SKM-1 treated with dmso at 0.1 percent for 144 hours (cell line): ENCODE measurements around the gene SP100.
"Not testable (repeated sequence)": the region's sequence is repeated elsewhere in the genome, so short reads cannot be mapped to it uniquely, and the experiment has no call there.

ENCODE experiments used
- DNase-seq: peaks from one replicate; lab custom pipeline; 2025; ENCODE audit not compliant: unreplicated experiment; lab: John Stamatoyannopoulos, UW

The SP100 gene

GRCh38 chr2:230418341-230419016 is 2.5 kb downstream of the SP100 start:
- DNase-seq, result no peak

- DNase-seq, result no peak
Measured at GRCh38 chr2:230419181-230419580, 3.2 kb downstream of the SP100 start.

GRCh38 chr2:230422149-230422548 is 6.1 kb downstream of the SP100 start:
- DNase-seq, result no peak

DNA sequence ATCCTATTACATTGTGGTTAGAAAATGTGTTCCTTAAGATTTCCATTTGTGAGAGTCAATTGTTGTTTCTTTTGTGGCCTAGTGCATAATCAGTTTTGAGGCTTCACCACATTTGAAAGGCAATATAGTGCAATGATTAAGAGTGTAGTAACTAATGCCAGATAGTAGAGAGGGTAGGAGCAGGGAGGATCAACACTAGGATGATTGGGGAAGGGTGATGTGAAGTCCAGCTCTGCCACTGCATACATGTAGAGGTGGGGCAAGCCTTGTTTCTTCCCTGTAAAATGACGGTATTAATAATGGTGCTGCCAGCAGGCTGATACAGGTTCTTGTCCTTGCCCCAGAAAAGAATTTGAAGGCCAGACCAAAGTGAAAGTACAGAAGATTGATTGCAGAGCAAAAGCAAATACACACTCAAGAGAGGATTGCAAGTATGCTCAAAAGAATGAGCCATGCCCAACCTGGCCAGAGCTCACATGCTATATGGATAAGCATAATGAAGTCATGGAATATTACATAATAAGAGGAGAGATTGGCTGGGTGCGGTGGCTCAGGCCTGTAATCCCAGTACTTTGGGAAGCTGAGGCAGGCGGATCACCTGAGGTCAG is 8.0 kb downstream of the SP100 start:
- DNase-seq, result no peak

DNA sequence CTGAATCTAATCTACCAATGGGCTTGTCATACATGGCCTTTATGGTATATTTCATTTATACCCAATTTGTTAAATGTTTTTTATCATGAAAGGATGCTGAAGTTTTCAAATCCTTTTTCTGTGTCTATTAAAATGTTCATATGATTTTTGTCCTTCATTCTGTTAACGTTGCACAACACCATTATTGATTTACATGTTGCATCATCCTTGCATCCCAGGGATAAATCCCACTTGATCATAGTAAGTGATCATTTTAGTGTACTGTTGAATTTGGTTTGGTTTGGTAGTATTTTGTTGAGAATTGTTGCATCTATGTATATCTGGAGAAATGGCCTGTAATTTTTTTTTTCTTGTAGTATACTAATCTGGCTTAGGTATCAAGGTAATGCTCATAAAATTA is 9.4 kb downstream of the SP100 start:
- DNase-seq, result no peak

DNA sequence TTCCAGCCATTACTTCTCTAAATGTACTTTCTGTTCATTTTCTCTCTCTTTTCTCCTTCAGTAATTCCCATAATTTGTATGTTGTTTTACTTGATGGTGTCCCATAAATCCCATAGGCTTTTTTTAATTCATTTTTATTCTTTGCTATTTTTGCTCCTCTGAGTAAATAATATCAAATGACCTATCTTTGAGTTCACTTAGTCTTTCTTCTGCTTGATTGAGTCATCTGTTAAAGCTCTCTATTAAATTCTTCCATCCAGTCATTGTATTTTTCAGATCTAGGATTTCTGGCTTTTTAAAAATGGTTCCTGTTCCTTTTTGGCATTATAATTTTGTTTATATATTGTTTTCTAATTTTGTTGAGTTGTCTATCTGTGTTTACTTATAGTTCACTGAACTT is 13.5 kb downstream of the SP100 start:
- DNase-seq, result no peak

GRCh38 chr2:230430957-230431910 is 15.2 kb downstream of the SP100 start:
- no peak for DNase-seq

GRCh38 chr2:230434677-230435324 is 18.8 kb downstream of the SP100 start:
- DNase-seq, result no peak

DNA sequence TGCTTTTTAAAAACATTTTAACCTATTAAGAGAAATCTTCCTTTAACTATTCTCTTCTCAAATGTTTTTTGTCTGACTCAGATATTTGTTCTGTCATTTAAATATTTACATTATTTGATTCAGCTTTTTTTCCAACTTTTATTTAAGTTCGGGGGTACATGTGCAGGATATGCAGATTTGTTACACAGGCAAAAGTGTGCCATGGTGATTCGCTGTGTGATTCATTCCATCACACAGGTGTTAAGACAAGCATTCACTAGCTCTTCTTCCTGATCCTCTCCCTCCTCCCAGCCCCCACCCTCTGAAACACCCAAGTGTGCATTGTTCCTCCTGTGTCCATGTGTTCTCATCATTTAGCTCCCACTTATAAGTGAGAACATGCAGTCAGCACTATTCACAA is 19.4 kb downstream of the SP100 start:
- no peak for DNase-seq

DNA sequence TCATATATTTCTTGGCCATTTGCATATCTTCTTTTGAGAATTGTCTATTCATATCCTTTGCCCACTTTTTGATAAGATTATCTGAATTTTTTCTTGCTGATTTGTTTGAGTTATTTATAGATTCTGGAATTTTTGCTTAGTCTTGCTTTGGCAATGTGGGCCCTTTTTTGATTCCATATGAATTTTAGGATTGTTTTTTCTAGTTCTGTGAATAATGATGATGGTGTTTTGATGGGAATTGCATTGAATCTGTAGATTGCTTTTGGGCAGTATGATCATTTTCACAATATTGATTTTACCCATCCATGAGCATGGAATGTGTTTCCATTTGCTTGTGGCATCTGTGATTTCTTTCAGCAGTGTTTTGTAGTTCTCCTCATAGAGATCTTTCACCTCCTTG is 23.1 kb downstream of the SP100 start:
- not testable (repeated sequence) for DNase-seq

- peak; percentile 62 for DNase-seq
Measured at GRCh38 chr2:230439590-230439989, 23.6 kb downstream of the SP100 start.

- DNase-seq, result no peak
Measured at GRCh38 chr2:230441227-230441897, 25.4 kb downstream of the SP100 start.

GRCh38 chr2:230443541-230443940 is 27.5 kb downstream of the SP100 start:
- DNase-seq, result no peak

- no peak for DNase-seq
Measured at GRCh38 chr2:230444832-230445231, 28.8 kb downstream of the SP100 start.

GRCh38 chr2:230447036-230447435 is 31.0 kb downstream of the SP100 start:
- DNase-seq, result no peak

DNA sequence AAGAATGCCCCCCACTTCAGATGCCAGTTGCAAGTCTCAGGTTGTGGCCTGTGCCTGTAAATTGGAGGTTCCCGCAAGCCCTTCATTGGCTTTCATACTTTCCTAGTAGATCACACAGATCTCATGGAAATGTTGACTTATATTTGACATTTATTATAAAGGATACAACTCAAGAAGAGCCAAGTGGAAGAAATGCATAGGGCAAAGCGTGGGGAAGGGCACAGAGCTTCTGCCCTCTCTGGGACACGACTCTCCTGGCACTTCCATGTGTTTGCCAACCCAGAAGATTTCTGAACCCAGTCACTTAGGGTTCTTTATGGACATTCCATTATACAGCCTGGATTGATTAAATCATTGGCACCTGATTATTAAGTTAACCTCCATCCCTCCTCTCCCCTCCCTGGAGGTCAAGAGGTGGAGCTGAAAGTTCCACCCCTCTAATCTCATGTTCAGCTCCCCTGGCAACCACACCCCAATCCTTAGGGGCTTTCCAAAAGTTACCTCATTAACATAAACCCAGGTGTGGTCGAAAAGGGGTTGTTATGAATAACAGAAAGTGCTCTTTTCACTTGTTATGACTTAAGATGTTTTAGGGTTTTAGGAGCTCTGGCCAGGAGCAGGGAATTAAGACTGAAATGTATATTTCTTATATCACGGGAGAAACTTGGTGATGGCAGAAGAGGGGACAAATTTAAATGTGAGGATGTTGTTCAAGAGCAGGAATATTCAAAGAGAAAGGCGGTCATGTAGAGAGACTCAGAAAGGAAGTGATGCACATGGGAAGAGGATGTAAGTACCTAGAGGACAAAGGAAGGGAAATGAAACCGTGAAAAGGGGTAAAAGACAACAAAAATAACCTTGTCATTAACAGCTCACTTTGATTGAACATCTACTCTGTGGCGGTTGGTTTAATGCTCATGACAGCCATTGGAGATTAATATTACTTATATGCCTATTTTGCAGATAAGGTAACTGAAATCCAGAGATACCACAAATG is 31.8 kb downstream of the SP100 start:
- DNase-seq, result no peak

GRCh38 chr2:230449901-230450467 is 34.0 kb downstream of the SP100 start:
- DNase-seq, result no peak

DNA sequence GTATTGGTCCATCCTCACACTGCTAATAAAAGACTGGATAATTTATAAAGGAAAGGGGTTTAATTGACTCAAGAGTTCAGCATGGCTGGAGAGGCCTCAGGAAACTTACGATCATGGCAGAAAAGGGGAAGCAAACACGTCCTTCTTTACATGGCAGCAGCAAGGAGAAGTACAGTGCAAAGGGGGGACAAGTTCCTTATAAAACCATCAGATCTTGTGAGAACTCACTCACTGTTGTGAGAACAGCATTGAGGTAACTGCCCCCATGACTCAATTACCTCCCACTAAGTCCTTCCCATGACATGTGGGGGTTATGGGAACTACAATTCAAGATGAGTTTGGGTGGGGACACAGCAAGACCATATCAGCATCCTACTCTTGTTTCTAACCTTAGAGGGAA is 37.0 kb downstream of the SP100 start:
- no peak for DNase-seq

DNA sequence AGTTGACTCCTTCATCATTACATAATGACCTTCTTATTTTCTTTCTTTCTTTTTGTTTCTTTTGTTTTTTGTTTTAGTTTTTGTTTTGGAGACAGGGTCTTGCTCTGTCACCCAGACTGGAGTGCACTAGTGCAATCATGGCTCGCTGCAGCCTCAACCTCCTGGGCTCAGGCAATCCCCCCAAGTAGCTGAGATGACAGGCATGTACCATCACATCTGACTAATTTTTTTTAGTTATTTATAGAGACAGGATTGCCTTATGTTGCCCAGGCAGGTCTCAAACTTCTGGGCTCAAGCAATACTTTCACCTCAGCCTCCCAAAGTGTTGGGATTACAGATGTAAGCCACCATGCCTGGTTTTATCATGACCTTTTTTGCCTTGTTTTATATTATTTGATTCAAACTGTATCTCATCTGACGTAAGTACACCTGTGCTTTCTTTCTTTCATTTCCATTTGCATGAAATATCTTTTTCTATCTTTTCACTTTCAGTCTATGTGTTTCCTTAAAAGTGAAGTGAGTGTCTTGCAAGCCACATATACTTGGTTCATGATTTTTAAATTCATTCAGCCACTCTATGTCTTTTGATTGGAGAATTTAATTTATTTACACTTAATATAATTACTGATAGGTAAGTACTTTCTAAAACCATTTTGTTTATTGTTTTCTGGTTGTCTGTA is 39.1 kb downstream of the SP100 start:
- DNase-seq, result no peak
